ENCODE results near the gene ALDH2. TPM values are rescaled to one million over a fixed set of nuclear protein-coding genes. Genes with fewer than 3 reads are reported as not detected.

ALDH2 gene
- total RNA-seq, 2 donors from 2014 or later, result 107 to 164 TPM

GRCh38 chr12:111769599-111769998, 2.9 kb downstream of the ALDH2 start:
- peaks cover 11% of the 10 kb centered on the region for H3K4me1 ChIP-seq (replicated peaks)
- intact Hi-C loops (cut with DNase I), result loop anchor here (5.0 kb wide), 1 partner anchor 43 kb away; no protein-coding TSS in a partner anchor
- DNase-seq (ENCODE audit: low spot score), result no peak
- no peaks in the 10 kb centered on the region for H3K27me3 ChIP-seq (replicated peaks; ENCODE audit: insufficient read depth)
- H3K9me3 ChIP-seq, result no peaks in the 10 kb centered on the region
- H3K27ac ChIP-seq, result no peak overlapping the region
- WGBS, result 74% methylated on average over 8 of the region's 8 CpGs
- TF ChIP-seq POLR2A (IDR thresholded peaks at IDR 0.05) (no peak), POLR2AphosphoS5 (IDR thresholded peaks at IDR 0.05) (no peak), CTCF (IDR thresholded peaks at IDR 0.05) (no peak)
- H3K4me3 ChIP-seq, result no peak overlapping the region
- no peaks in the 10 kb centered on the region for H3K36me3 ChIP-seq

- 16% methylated on average over 17 of the region's 17 CpGs for WGBS
- no peak overlapping the region for H3K4me3 ChIP-seq
- H3K4me1 ChIP-seq (replicated peaks), result peaks cover 36% of the 10 kb centered on the region
- TF ChIP-seq POLR2A (IDR thresholded peaks at IDR 0.05), result no peak
- TF ChIP-seq POLR2AphosphoS5 (IDR thresholded peaks at IDR 0.05), result peak; percentile 83
- peak; percentile 87 for DNase-seq (ENCODE audit: low spot score)
- no peaks in the 10 kb centered on the region for H3K36me3 ChIP-seq
- intact Hi-C loops (cut with DNase I), result no loop called here
- peak overlapping the region; percentile 87 to 91 for H3K27ac ChIP-seq
- no peaks in the 10 kb centered on the region for H3K27me3 ChIP-seq (replicated peaks; ENCODE audit: insufficient read depth)
- H3K9me3 ChIP-seq, result no peaks in the 10 kb centered on the region
These were observed 7.2 kb downstream of the ALDH2 start for GRCh38 chr12:111773801-111774551.

- Histone ChIP-seq H3K27me3 (replicated peaks; ENCODE audit: insufficient read depth) (no peaks in the 10 kb centered on the region), H3K36me3 (no peaks in the 10 kb centered on the region), H3K27ac (peak overlapping the region; percentile 87 to 91), H3K4me3 (no peak overlapping the region), H3K9me3 (no peaks in the 10 kb centered on the region), H3K4me1 (replicated peaks) (peaks cover 36% of the 10 kb centered on the region)
- peak; percentile 89 for DNase-seq (ENCODE audit: low spot score)
- intact Hi-C loops (cut with DNase I), result no loop called here
- TF ChIP-seq POLR2A (IDR thresholded peaks at IDR 0.05) (peak; percentile 32), POLR2AphosphoS5 (IDR thresholded peaks at IDR 0.05) (peak; percentile 95), CTCF (IDR thresholded peaks at IDR 0.05) (no peak)
- WGBS, result 4% methylated on average over 15 of the region's 15 CpGs
These were observed 8.8 kb downstream of the ALDH2 start for GRCh38 chr12:111775205-111776193.

- TF ChIP-seq CTCF (IDR thresholded peaks at IDR 0.05) (no peak), POLR2A (IDR thresholded peaks at IDR 0.05) (no peak), POLR2AphosphoS5 (IDR thresholded peaks at IDR 0.05) (no peak)
- no peak for DNase-seq (ENCODE audit: low spot score)
- intact Hi-C loops (cut with DNase I), result no loop called here
- Histone ChIP-seq H3K4me3 (no peak overlapping the region), H3K27ac (peak overlapping the region; percentile 87 to 91), H3K36me3 (peaks cover 0 to 7% of the 10 kb centered on the region in 2 donors), H3K4me1 (replicated peaks) (peaks cover 36% of the 10 kb centered on the region), H3K27me3 (replicated peaks; ENCODE audit: insufficient read depth) (no peaks in the 10 kb centered on the region), H3K9me3 (no peaks in the 10 kb centered on the region)
- WGBS, result 59% methylated on average over 3 of the region's 3 CpGs
These were observed 10.2 kb downstream of the ALDH2 start for GRCh38 chr12:111776836-111777344.
